Left lobe of liver (tissue), 2 donors: ENCODE measurements around the gene IP6K2. TPM values are rescaled to one million over a fixed set of nuclear protein-coding genes. Genes with fewer than 3 reads are reported as not detected.

Source experiments
- ATAC-seq: fragments of 200-7000 bp; cut with Tn5 transposase; one replicate; pipeline ENCODE4 v1.9.1; 2020; ENCODE audit warnings: mild to moderate bottlenecking, moderate library complexity
- DNase-seq: peaks from one replicate; pipeline ENCODE4 v3.0.0-alpha.2; 2020; ENCODE audit warnings: low spot score
- total RNA-seq: library from RNA; stranded (reverse); gene quantifications from one replicate; pipeline ENCODE4 v1.2.1, GENCODE V29; 2021
- donor health status: DM: no; HTN: no; CAD: no; lungs with moderate emphysema.
- donor health status: DM: no; HTN: yes; CAD: no.

Gene IP6K2
- total RNA-seq, 1 donor from 2014 or later = 31.1 TPM

GRCh38 chr3:48692551-48692950, 24.5 kb downstream of the IP6K2 start:
- DNase-seq = no peak
- no peak for ATAC-seq

DNA sequence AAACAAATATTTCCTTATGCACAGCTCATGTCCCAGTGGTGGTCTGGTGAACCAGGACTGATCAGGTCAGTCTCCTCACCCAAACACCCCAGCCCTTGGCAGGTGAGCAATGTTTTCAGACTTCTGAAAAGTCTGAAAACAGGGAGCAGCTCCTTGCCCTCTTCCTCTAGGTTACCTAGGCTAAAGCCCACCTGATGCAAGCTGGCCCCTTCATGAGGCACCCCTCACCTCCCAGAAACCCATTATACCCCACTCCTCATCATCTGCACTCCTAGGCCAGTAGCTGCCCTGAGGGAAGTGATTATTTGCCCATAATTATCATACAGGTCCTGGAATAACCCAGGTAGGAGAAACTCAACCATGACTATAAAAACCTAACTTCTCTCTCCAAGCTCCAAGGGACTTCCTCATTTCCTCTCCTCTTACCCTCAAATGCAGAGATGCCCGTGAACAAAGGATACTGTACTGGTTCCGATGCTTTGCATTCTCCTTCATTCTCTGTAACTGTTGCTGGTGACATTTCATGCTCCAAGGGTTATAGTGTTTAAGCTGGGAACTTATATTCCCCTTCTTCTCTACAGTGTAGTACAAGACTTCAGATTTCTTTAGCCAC, 26.1 kb downstream of the IP6K2 start:
- ATAC-seq (no peak), DNase-seq (no peak)

GRCh38 chr3:48689384-48689783, 27.6 kb downstream of the IP6K2 start:
- DNase-seq (no peak), ATAC-seq (no peak)

GRCh38 chr3:48688737-48689075, 28.3 kb downstream of the IP6K2 start:
- DNase-seq (no peak), ATAC-seq (no peak)

GRCh38 chr3:48688032-48688736, 28.8 kb downstream of the IP6K2 start:
- DNase-seq = no peak
- no peak for ATAC-seq

GRCh38 chr3:48687220-48687678, 29.8 kb downstream of the IP6K2 start:
- no peak for ATAC-seq
- DNase-seq = no peak

DNA sequence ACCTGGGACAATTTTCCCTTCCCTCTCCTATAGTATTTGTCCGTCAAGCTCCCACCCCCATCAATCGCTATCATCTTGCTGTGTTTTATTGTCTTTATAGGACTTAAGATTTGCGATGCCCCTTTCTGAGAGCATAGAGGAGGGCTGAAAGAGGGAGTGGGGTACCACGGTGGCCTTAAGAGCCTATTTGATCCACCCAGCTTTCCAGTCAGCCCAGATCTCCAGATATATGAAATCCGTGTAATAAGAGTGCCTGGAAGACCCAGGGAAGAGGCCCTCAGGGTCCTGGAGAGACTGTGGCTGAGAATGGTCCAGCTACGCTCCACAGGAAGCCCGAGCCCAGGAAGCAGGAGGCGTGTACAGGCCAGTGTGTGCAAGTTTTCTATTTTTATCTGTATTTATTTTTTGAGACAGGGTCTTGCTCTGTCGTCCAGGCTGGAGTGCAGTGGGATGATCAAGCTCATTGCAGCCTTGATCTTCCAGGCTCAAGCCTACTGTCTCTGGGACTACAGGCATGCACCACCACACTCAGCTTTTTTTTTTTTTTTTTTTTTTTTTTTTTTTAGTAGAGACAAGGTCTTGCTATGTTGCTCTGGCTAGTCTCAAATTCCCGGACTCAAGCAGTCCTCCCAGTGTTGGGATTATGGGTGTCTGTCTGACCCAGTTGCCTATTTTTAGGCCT, 30.3 kb downstream of the IP6K2 start:
- ATAC-seq (no peak), DNase-seq (no peak)

GRCh38 chr3:48685603-48686511, 31.2 kb downstream of the IP6K2 start, which contains the start of gene NCKIPSD:
NCKIPSD (minus strand) TSS chr3:48685915; CDS start chr3:48685807, 108 bp downstream.
- ATAC-seq (peak; percentile 95), DNase-seq (peak; percentile 90)

DNA sequence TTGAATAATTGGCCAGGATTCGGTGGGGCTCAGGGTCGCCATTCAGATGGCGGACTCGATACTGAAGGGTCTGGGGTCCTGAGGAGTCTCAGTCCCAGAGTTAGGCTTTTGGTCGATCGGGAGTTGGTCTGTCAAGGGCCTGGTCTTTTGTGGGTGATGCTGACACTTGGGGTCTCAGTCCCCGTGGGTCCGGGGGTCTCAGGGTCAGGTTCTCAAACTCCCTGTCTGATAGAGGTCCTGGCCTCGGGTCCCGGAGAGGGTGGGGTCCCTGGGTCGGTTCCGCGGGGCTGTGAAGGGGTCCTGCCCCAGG, 31.8 kb downstream of the IP6K2 start:
- DNase-seq (no peak), ATAC-seq (no peak)

DNA sequence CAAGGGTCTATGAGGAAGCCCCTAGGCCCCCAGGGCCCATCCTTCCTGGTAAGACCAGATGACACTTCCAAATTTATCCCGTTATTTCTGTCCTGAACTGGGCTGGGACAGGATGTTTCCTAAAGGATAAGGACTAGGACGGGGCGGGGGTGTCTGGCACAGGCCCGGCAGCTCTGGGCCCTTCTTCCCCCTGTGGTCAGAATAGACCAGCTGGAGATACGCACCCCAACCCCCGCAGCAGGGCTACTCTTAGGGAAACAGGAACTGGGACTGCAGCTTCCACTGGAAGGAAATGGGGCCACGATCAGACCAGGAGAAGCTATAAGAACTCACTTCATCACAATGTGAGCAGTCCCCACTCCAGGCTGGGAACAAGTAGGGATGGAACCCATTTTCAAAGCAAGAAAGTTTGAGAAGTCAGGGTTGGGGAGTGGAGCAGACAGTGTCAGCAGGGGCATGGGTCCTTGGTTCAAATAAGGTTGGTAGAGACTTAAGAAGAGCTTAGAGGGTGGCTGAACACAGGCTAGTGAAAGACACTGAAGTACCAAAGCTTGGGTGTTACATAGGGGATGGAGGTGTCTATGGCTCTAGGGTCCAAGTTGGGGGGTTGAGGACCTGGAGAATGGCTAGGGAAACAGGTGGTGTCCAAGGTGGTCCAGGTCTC, 32.4 kb downstream of the IP6K2 start:
- ATAC-seq = peak; percentile 4

DNA sequence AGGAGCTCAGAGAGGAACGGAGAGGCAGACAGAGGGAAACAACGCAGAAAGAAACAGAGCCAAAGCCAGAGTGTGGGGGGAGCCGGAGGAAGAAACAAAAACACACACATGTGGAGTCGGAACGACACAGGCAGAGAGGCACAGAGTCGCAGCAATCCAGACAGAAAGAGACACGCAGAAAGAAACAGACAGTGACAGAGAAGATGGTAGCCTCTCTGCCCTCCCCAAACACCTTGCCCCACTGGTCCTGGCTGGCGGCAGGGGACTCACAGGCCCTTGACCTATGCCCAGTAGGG, 33.0 kb downstream of the IP6K2 start:
- DNase-seq (no peak), ATAC-seq (no peak)

More for the DNA sequence above, 32.4 kb downstream of the IP6K2 start:
- no peak for DNase-seq

- ATAC-seq (no peak), DNase-seq (no peak)
These were observed 34.2 kb downstream of the IP6K2 start for GRCh38 chr3:48682786-48683185.

- no peak for ATAC-seq
- DNase-seq = no peak
These were observed 34.9 kb downstream of the IP6K2 start for GRCh38 chr3:48681974-48682610.

DNA sequence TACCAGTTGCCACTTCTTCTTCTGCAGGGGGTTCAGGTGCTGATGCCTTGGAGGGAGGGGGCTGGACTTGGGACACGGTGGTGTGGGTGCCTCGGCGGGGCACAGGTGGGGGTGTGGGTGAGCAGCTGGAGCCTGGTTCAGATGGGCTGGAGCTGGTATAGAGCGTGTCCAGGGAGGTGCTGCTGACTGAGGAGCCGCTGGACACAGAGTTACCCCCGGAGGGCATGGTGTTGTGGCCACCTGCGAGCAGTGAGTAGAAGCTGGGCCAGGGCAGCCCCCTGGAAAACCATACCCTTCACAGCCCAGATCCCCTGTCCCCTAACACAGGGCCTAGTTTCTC, 35.5 kb downstream of the IP6K2 start:
- DNase-seq (no peak), ATAC-seq (no peak)

DNA sequence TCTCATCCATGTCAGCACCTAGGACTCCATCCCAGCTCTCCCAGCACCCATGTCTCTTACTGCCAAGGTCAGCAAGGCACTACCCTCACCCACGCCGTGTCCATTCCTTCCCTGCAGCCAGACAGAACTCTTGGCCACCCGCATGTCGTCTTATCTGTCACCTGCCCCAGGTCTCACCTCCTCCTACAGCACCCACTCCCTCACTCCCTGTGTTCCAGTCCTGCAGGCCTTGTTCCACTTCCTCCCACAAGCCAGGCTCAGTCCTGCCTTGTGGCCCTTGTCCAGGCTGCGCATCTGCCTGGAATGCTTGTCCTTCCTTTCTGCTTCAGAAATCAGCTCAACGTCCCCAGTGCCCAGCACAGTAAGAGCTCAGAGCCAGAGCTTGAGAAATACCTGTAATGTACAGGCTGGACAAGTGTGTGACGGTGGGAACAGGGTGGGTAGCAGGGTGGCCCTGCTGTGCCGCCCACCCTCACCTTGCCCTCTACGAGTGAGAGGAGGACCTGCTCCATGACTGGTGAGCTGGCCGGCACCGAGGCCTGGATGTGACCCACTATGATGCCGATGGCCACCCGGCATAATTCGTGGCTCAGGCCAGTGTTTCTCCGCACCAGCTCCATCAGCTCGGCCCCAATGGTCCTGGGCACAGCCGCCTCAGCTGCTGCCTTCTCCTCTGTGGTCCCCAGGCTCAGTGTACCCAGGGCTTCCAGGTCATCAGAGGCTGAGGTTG, 36.0 kb downstream of the IP6K2 start:
- ATAC-seq (no peak), DNase-seq (no peak)

- no peak for ATAC-seq
- DNase-seq = no peak
These were observed 37.3 kb downstream of the IP6K2 start for GRCh38 chr3:48679411-48680391.

GRCh38 chr3:48678566-48679380, 38.2 kb downstream of the IP6K2 start:
- ATAC-seq (no peak), DNase-seq (no peak)

DNA sequence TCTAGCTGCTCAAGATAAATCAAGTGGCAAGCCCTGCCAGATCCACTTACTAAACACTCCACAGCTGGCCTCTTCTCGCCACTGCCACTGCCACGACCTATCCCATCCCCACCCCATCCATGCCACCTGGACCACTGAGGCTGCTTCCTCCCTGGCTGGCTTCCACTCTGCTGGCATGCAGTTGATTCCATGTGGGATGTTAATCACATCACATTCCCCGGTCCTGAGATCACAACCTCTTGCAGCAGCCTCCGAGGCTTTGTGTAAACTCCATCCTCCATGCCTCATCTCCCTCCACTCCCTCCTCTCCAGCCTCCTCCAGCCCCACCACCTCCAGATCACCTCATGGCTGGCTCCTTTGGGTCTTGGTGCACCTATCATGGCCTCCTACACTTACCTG, 39.0 kb downstream of the IP6K2 start:
- no peak for ATAC-seq
- DNase-seq = no peak
